Loucy (cell line): Measurements from ENCODE around the gene GALNT10.

Experiments
- H2AFZ ChIP-seq: fragments of 200-600 bp; sonication (generic); 2 replicates; pipeline ENCODE4 v1.6.0; 2016; ENCODE audit warnings: antibody characterized with exemption, mild to moderate bottlenecking, low read length, moderate library complexity
- H3F3A ChIP-seq: fragments of 200-600 bp; 2 replicates; pipeline ENCODE4 v1.6.0; 2016; ENCODE audit warnings: antibody characterized with exemption, low read depth, mild to moderate bottlenecking
- H3K27me3 ChIP-seq: fragments of 200-600 bp; sonication (generic); 2 replicates; pipeline ENCODE4 v1.6.1; 2014; ENCODE audit warnings: low read length, mild to moderate bottlenecking; ENCODE audit not compliant: insufficient read depth, poor library complexity, severe bottlenecking
- H3K36me3 ChIP-seq: fragments of 200-600 bp; sonication (generic); 2 replicates; pipeline ENCODE4 v1.6.1; 2016; ENCODE audit warnings: low read length; ENCODE audit not compliant: insufficient read depth
- H3K4me1 ChIP-seq: fragments of 200-600 bp; sonication (generic); 2 replicates; pipeline ENCODE4 v1.5.1; 2014; ENCODE audit warnings: low read length, mild to moderate bottlenecking; ENCODE audit not compliant: insufficient read depth, poor library complexity, severe bottlenecking
- H3K4me2 ChIP-seq: fragments of 200-600 bp; sonication (generic); 2 replicates; pipeline ENCODE4 v1.6.0; 2014; ENCODE audit warnings: antibody characterized with exemption, low read length, low read depth, mild to moderate bottlenecking; ENCODE audit not compliant: poor library complexity, severe bottlenecking
- H3K4me3 ChIP-seq: fragments of 200-600 bp; sonication (generic); 2 replicates; pipeline ENCODE4 v1.5.1; 2014; ENCODE audit warnings: low read length, mild to moderate bottlenecking, mixed read lengths; ENCODE audit not compliant: poor library complexity, severe bottlenecking
- H3K79me2 ChIP-seq: fragments of 200-600 bp; sonication (generic); 2 replicates; pipeline ENCODE4 v1.6.1; 2014; ENCODE audit warnings: low read length; ENCODE audit not compliant: insufficient read depth
- H3K9ac ChIP-seq: fragments of 200-600 bp; sonication (generic); 2 replicates; pipeline ENCODE4 v1.6.0; 2014; ENCODE audit warnings: mild to moderate bottlenecking, low read depth, low read length, moderate library complexity; ENCODE audit not compliant: poor library complexity, severe bottlenecking
- H3K9me2 ChIP-seq: fragments of 200-600 bp; sonication (generic); replicated peaks from 2 replicates; pipeline ENCODE4 v1.6.1; 2016; ENCODE audit warnings: low read depth, low read length, mixed read lengths
- H3K9me3 ChIP-seq: fragments of 200-600 bp; sonication (generic); 2 replicates; pipeline ENCODE4 v1.6.1; 2014; ENCODE audit warnings: mild to moderate bottlenecking, antibody characterized with exemption, low read length, low read depth; ENCODE audit not compliant: insufficient read depth
- H4K20me1 ChIP-seq: fragments of 200-600 bp; sonication (generic); 2 replicates; pipeline ENCODE4 v1.6.0; 2014; ENCODE audit warnings: antibody characterized with exemption, low read length, mild to moderate bottlenecking; ENCODE audit not compliant: insufficient read depth, poor library complexity, severe bottlenecking
- CTCF ChIP-seq: fragments of 200-600 bp; sonication (generic); conservative IDR thresholded peaks from 2 replicates; pipeline ENCODE4 v1.5.1; 2014; ENCODE audit warnings: mild to moderate bottlenecking, antibody characterized with exemption, low read length
- EZH2phosphoT487 ChIP-seq: fragments of 200-600 bp; IDR thresholded peaks from 2 replicates; pipeline ENCODE4 v1.6.1; 2018; ENCODE audit warnings: antibody characterized with exemption, mild to moderate bottlenecking, moderate library complexity, borderline replicate concordance

Gene GALNT10

GRCh38 chr5:154190595-154191304, at the start of gene GALNT10:
GALNT10 (plus strand) TSS chr5:154190733; CDS start chr5:154190867, 134 bp downstream.
- peaks cover 26% of the 10 kb centered on the region for H3K79me2 ChIP-seq
- no peaks in the 10 kb centered on the region for H3K9me3 ChIP-seq
- H3F3A ChIP-seq = no peaks in the 10 kb centered on the region
- peak within 1 kb of the TSS; percentile 86 for H3K4me3 ChIP-seq
- no peaks in the 10 kb centered on the region for H3K36me3 ChIP-seq
- peak within 1 kb of the TSS; percentile 81 for H3K4me2 ChIP-seq
- peak within 1 kb of the TSS; percentile 76 for H2AFZ ChIP-seq
- H3K9me2 ChIP-seq = no peaks in the 10 kb centered on the region
- no peaks in the 10 kb centered on the region for H3K27me3 ChIP-seq
- H3K9ac ChIP-seq = peak within 1 kb of the TSS; percentile 68
- no peaks in the 10 kb centered on the region for H4K20me1 ChIP-seq
- TF ChIP-seq EZH2phosphoT487 = no peak
- no peak for TF ChIP-seq CTCF
- H3K4me1 ChIP-seq = peaks cover 12% of the 10 kb centered on the region

- Histone ChIP-seq H3K27me3 (no peaks in the 10 kb centered on the region), H3K79me2 (no peaks in the 10 kb centered on the region), H3K4me3 (no peak overlapping the region), H4K20me1 (no peaks in the 10 kb centered on the region), H3K9ac (no peak overlapping the region), H3K36me3 (no peaks in the 10 kb centered on the region), H3F3A (no peaks in the 10 kb centered on the region), H3K4me1 (no peaks in the 10 kb centered on the region), H2AFZ (no peak overlapping the region), H3K4me2 (no peak overlapping the region), H3K9me2 (no peaks in the 10 kb centered on the region), H3K9me3 (no peaks in the 10 kb centered on the region)
- TF ChIP-seq EZH2phosphoT487 (no peak), CTCF (no peak)
These were observed 48.8 kb upstream of the GALNT10 start for GRCh38 chr5:154141745-154142221.

- no peak overlapping the region for H3K9ac ChIP-seq
- no peak overlapping the region for H3K4me3 ChIP-seq
- H3K79me2 ChIP-seq = no peaks in the 10 kb centered on the region
- H3F3A ChIP-seq = no peaks in the 10 kb centered on the region
- no peak overlapping the region for H2AFZ ChIP-seq
- TF ChIP-seq CTCF (no peak), EZH2phosphoT487 (no peak)
- H3K4me1 ChIP-seq = no peaks in the 10 kb centered on the region
- no peaks in the 10 kb centered on the region for H3K9me3 ChIP-seq
- H3K27me3 ChIP-seq = no peaks in the 10 kb centered on the region
- no peaks in the 10 kb centered on the region for H3K36me3 ChIP-seq
- H4K20me1 ChIP-seq = no peaks in the 10 kb centered on the region
- no peak overlapping the region for H3K4me2 ChIP-seq
- H3K9me2 ChIP-seq = no peaks in the 10 kb centered on the region
These were observed 47.3 kb upstream of the GALNT10 start for GRCh38 chr5:154143211-154143641.
